ENCODE results near the gene SDK2. TPM values are rescaled to one million over a fixed set of nuclear protein-coding genes. Genes with fewer than 3 reads are reported as not detected.

Gene SDK2
- total RNA-seq, 6 experiments from 2014 or later = 0.11 to 0.46 (median 0.25) TPM

GRCh38 chr17:73401911-73402310 lies 242.3 kb downstream of the SDK2 start:
- DNase-seq (peak in 2 of 3 donors; percentile 34 to 52), ATAC-seq (peak; percentile 47 to 66 (median 55))
- Histone ChIP-seq H3K36me3 (no peaks in the 10 kb centered on the region), H3K9me3 (no peaks in the 10 kb centered on the region), H3K4me3 (no peak overlapping the region), H3K27ac (no peak overlapping the region), H3K4me1 (no peaks in the 10 kb centered on the region), H3K27me3 (no peaks in the 10 kb centered on the region)
- WGBS (ENCODE audit: insufficient coverage, low coverage, low lambda C conversion rate, missing lambda C conversion rate) = 20% methylated on average over 2 of the region's 18 CpGs
- no peak for TF ChIP-seq CTCF (IDR thresholded peaks at IDR 0.05)
- TF ChIP-seq POLR2A (IDR thresholded peaks at IDR 0.05) = no peak
- intact Hi-C loops (cut with DNase I) = no loop called here

GRCh38 chr17:73400915-73401545 lies 243.2 kb downstream of the SDK2 start:
- peak in 1 of 3 donors; percentile 33 for DNase-seq
- no peak overlapping the region for H3K27ac ChIP-seq
- no peak overlapping the region for H3K4me3 ChIP-seq

GRCh38 chr17:73399056-73399455 lies 245.2 kb downstream of the SDK2 start:
- intact Hi-C loops (cut with DNase I) = no loop called here
- no peak for ATAC-seq
- 60% methylated on average over 1 of the region's 11 CpGs for WGBS (ENCODE audit: insufficient coverage, low coverage, low lambda C conversion rate, missing lambda C conversion rate)
- no peaks in the 10 kb centered on the region for H3K4me1 ChIP-seq
- H3K36me3 ChIP-seq = no peaks in the 10 kb centered on the region
- no peak overlapping the region for H3K27ac ChIP-seq
- no peak overlapping the region for H3K4me3 ChIP-seq
- DNase-seq = peak in 1 of 3 donors; percentile 33
- no peaks in the 10 kb centered on the region for H3K27me3 ChIP-seq
- no peak for TF ChIP-seq CTCF (IDR thresholded peaks at IDR 0.05)
- TF ChIP-seq POLR2A (IDR thresholded peaks at IDR 0.05) = no peak
- no peaks in the 10 kb centered on the region for H3K9me3 ChIP-seq

More at GRCh38 chr17:73400915-73401545, 243.2 kb downstream of the SDK2 start:
- no peak for TF ChIP-seq CTCF (IDR thresholded peaks at IDR 0.05)
- no peak for TF ChIP-seq POLR2A (IDR thresholded peaks at IDR 0.05)
- Histone ChIP-seq H3K27me3 (no peaks in the 10 kb centered on the region), H3K36me3 (no peaks in the 10 kb centered on the region), H3K9me3 (no peaks in the 10 kb centered on the region), H3K4me1 (no peaks in the 10 kb centered on the region)
- 79% methylated on average over 3 of the region's 18 CpGs for WGBS (ENCODE audit: insufficient coverage, low coverage, low lambda C conversion rate, missing lambda C conversion rate)
- no peak for ATAC-seq
- intact Hi-C loops (cut with DNase I) = no loop called here

- DNase-seq (peak in 1 of 3 donors; percentile 39), ATAC-seq (no peak)
- intact Hi-C loops (cut with DNase I) = no loop called here
- H3K4me1 ChIP-seq = no peaks in the 10 kb centered on the region
- TF ChIP-seq POLR2A (IDR thresholded peaks at IDR 0.05) = no peak
- no peak for TF ChIP-seq CTCF (IDR thresholded peaks at IDR 0.05)
- H3K9me3 ChIP-seq = no peaks in the 10 kb centered on the region
- no peak overlapping the region for H3K27ac ChIP-seq
- no peaks in the 10 kb centered on the region for H3K27me3 ChIP-seq
- H3K36me3 ChIP-seq = no peaks in the 10 kb centered on the region
- 73% methylated on average over 3 of the region's 17 CpGs for WGBS (ENCODE audit: insufficient coverage, low coverage, low lambda C conversion rate, missing lambda C conversion rate)
- no peak overlapping the region for H3K4me3 ChIP-seq
Measured at GRCh38 chr17:73397856-73398540, 246.2 kb downstream of the SDK2 start.

Data from right lobe of liver (tissue), 6 donors.